GM19351 (cell line): ENCODE data around the gene KAT2B.

Experiments
- ATAC-seq: cut with Tn5 transposase; IDR thresholded peaks from one replicate; pipeline ENCODE4 v1.9.1; 2021; ENCODE audit warnings: mild to moderate bottlenecking, moderate library complexity; ENCODE audit not compliant: unreplicated experiment

Gene KAT2B

GRCh38 chr3:20141316-20141715 lies 101.1 kb downstream of the KAT2B start:
- ATAC-seq = no peak

GRCh38 chr3:20141851-20142250 lies 101.6 kb downstream of the KAT2B start:
- no peak for ATAC-seq

- ATAC-seq = no peak
Observed at GRCh38 chr3:20142517-20142916, 102.3 kb downstream of the KAT2B start.

- ATAC-seq = no peak
Observed at GRCh38 chr3:20143519-20143918, 103.3 kb downstream of the KAT2B start.

- ATAC-seq = no peak
Observed at GRCh38 chr3:20145874-20146273, 105.6 kb downstream of the KAT2B start.

GRCh38 chr3:20146301-20146700 lies 106.1 kb downstream of the KAT2B start:
- ATAC-seq = no peak

GRCh38 chr3:20147361-20147760 lies 107.1 kb downstream of the KAT2B start:
- ATAC-seq = no peak

GRCh38 chr3:20148466-20148865 lies 108.2 kb downstream of the KAT2B start:
- no peak for ATAC-seq

- no peak for ATAC-seq
Observed at GRCh38 chr3:20154078-20154477, 113.8 kb downstream of the KAT2B start.

- no peak for ATAC-seq
Observed at GRCh38 chr3:20154928-20155327, 114.7 kb downstream of the KAT2B start.

- ATAC-seq = no peak
Observed at GRCh38 chr3:20160230-20160629, 120.0 kb downstream of the KAT2B start.

- ATAC-seq = no peak
Observed at GRCh38 chr3:20161714-20162113, 121.5 kb downstream of the KAT2B start.

- no peak for ATAC-seq
Observed at GRCh38 chr3:20173844-20174410, 133.7 kb downstream of the KAT2B start.

GRCh38 chr3:20181276-20181675 lies 141.0 kb downstream of the KAT2B start:
- ATAC-seq = no peak

GRCh38 chr3:20182206-20182605 lies 142.0 kb downstream of the KAT2B start:
- no peak for ATAC-seq

- ATAC-seq = peak; percentile 16
Observed at GRCh38 chr3:20185331-20185678, 145.1 kb downstream of the KAT2B start.

- ATAC-seq = peak; percentile 88
Observed at GRCh38 chr3:20185679-20186599, 145.7 kb downstream of the KAT2B start, which contains the start of gene SGO1. TSS of gene SGO1 (minus strand) at chr3:20186206. CDS start at chr3:20184027, 2,179 bp downstream.

GRCh38 chr3:20186600-20187004 lies 146.4 kb downstream of the KAT2B start:
- ATAC-seq = peak; percentile 3

GRCh38 chr3:20190991-20191390 lies 150.7 kb downstream of the KAT2B start:
- no peak for ATAC-seq

GRCh38 chr3:20194793-20195460 lies 154.7 kb downstream of the KAT2B start:
- ATAC-seq = no peak

- no peak for ATAC-seq
Observed at GRCh38 chr3:20197775-20198174, 157.5 kb downstream of the KAT2B start.

GRCh38 chr3:20201143-20201542 lies 160.9 kb downstream of the KAT2B start:
- no peak for ATAC-seq
